Nephron progenitor cell (in vitro differentiated cells): Measurements from ENCODE around the gene SLC46A1.
A peak's percentile ranks its signal among the peaks of the same experiment; 100 is the strongest.
"Not testable (repeated sequence)": the region's sequence is repeated elsewhere in the genome, so short reads cannot be mapped to it uniquely, and the experiment has no call there.

ENCODE experiments used
- DNase-seq: peaks from one replicate; pipeline ENCODE4 v3.0.0; 2021
- H3K27ac Mint-ChIP-seq: 2 replicates; pipeline ENCODE4 v1.8.0; 2021; ENCODE audit warnings: mild to moderate bottlenecking, moderate library complexity, mixed read lengths
- H3K27me3 Mint-ChIP-seq: 2 replicates; pipeline ENCODE4 v1.8.0; 2021; ENCODE audit warnings: mild to moderate bottlenecking, low read depth, mixed read lengths; ENCODE audit not compliant: poor library complexity
- H3K36me3 Mint-ChIP-seq: 2 replicates; pipeline ENCODE4 v1.8.0; 2021; ENCODE audit warnings: low read depth, mixed read lengths
- H3K4me1 Mint-ChIP-seq: 2 replicates; pipeline ENCODE4 v1.8.0; 2021; ENCODE audit warnings: mixed read lengths
- H3K4me3 Mint-ChIP-seq: 2 replicates; pipeline ENCODE4 v1.8.0; 2021; ENCODE audit warnings: mild to moderate bottlenecking, moderate library complexity, mixed read lengths
- H3K9me3 Mint-ChIP-seq: 2 replicates; pipeline ENCODE4 v1.8.0; 2021; ENCODE audit warnings: mild to moderate bottlenecking, moderate library complexity, mixed read lengths
- CTCF ChIP-seq: fragments of 200-600 bp; sonication (generic); IDR thresholded peaks from 2 replicates; pipeline ENCODE4 v1.5.0; 2021; ENCODE audit warnings: antibody characterized with exemption

Gene SLC46A1

GRCh38 chr17:28405632-28406472 lies at the start of gene SLC46A1:
SLC46A1 (minus strand) TSS chr17:28406212; CDS start chr17:28406114, 98 bp downstream.
- H3K4me1 Mint-ChIP-seq, result peaks cover 42% of the 10 kb centered on the region
- peaks cover 17% of the 10 kb centered on the region for H3K36me3 Mint-ChIP-seq
- peak within 1 kb of the TSS; percentile 84 for H3K4me3 Mint-ChIP-seq
- H3K27ac Mint-ChIP-seq, result no peak within 1 kb of the TSS
- peak; percentile 76 for DNase-seq
- TF ChIP-seq CTCF, result no peak
- H3K9me3 Mint-ChIP-seq, result no peaks in the 10 kb centered on the region
- H3K27me3 Mint-ChIP-seq, result peaks cover 12% of the 10 kb centered on the region

- TF ChIP-seq CTCF, result no peak
- H3K4me3 Mint-ChIP-seq, result no peak overlapping the region
- no peaks in the 10 kb centered on the region for H3K36me3 Mint-ChIP-seq
- DNase-seq, result no peak
- no peaks in the 10 kb centered on the region for H3K4me1 Mint-ChIP-seq
- H3K9me3 Mint-ChIP-seq, result peaks cover 24% of the 10 kb centered on the region
- H3K27ac Mint-ChIP-seq, result no peak overlapping the region
- H3K27me3 Mint-ChIP-seq, result peaks cover 42% of the 10 kb centered on the region
Measured at GRCh38 chr17:28449859-28450258, 43.8 kb upstream of the SLC46A1 start.

- H3K4me1 Mint-ChIP-seq, result no peaks in the 10 kb centered on the region
- H3K36me3 Mint-ChIP-seq, result no peaks in the 10 kb centered on the region
- peaks cover 39% of the 10 kb centered on the region for H3K27me3 Mint-ChIP-seq
- no peak overlapping the region for H3K4me3 Mint-ChIP-seq
- DNase-seq, result no peak
- H3K9me3 Mint-ChIP-seq, result peaks cover 7% of the 10 kb centered on the region
- no peak overlapping the region for H3K27ac Mint-ChIP-seq
- TF ChIP-seq CTCF, result no peak
Measured at GRCh38 chr17:28447396-28447760, 41.4 kb upstream of the SLC46A1 start.

- Mint-ChIP-seq H3K36me3 (no peaks in the 10 kb centered on the region), H3K4me3 (no peak overlapping the region), H3K27me3 (peaks cover 39% of the 10 kb centered on the region), H3K9me3 (peaks cover 7% of the 10 kb centered on the region), H3K27ac (no peak overlapping the region), H3K4me1 (no peaks in the 10 kb centered on the region)
- DNase-seq, result no peak
- TF ChIP-seq CTCF, result no peak
Measured at GRCh38 chr17:28446716-28447395, 40.8 kb upstream of the SLC46A1 start.

- Mint-ChIP-seq H3K27me3 (peaks cover 43% of the 10 kb centered on the region), H3K9me3 (no peaks in the 10 kb centered on the region), H3K27ac (no peak overlapping the region), H3K36me3 (no peaks in the 10 kb centered on the region), H3K4me1 (no peaks in the 10 kb centered on the region), H3K4me3 (no peak overlapping the region)
- no peak for DNase-seq
- TF ChIP-seq CTCF, result no peak
Measured at GRCh38 chr17:28443901-28444638, 38.1 kb upstream of the SLC46A1 start.

- H3K4me3 Mint-ChIP-seq, H3K4me1 Mint-ChIP-seq, H3K27ac Mint-ChIP-seq, H3K9me3 Mint-ChIP-seq, DNase-seq, H3K36me3 Mint-ChIP-seq: not testable (repeated sequence)
- peaks cover 56% of the 10 kb centered on the region for H3K27me3 Mint-ChIP-seq
Measured at GRCh38 chr17:28434326-28434725, 28.3 kb upstream of the SLC46A1 start.
